Keratinocyte (primary cell): Measurements from ENCODE around the gene ATCAY. TPM values are rescaled to one million over a fixed set of nuclear protein-coding genes. Genes with fewer than 3 reads are reported as not detected.
A peak's percentile ranks its signal among the peaks of the same experiment; 100 is the strongest.

Experiments used
- DNase-seq: peaks from one replicate; pipeline ENCODE4 v3.0.0-alpha.2; 2011; ENCODE audit warnings: low read depth, missing footprints, low spot score
- FAIRE-seq: peaks from 2 replicates; lab custom pipeline; 2011; peaks lifted over from hg19 to GRCh38; lab: Jason Lieb, UNC
- H2AFZ ChIP-seq: 2 replicates; pipeline ENCODE4 v1.6.0; 2012; ENCODE audit warnings: low read length, control low read depth, inconsistent platforms; ENCODE audit not compliant: control insufficient read depth
- H3K27ac ChIP-seq: 2 replicates; pipeline ENCODE4 v1.5.1; 2011; ENCODE audit warnings: low read length; ENCODE audit not compliant: control insufficient read depth, insufficient read depth
- H3K27me3 ChIP-seq: 3 replicates; pipeline ENCODE4 v1.6.0; 2011; ENCODE audit warnings: low read length; ENCODE audit not compliant: control insufficient read depth, insufficient read depth; ENCODE audit errors: extremely low read depth
- H3K36me3 ChIP-seq, 2 experiments: 2 replicates in 1 of 2; 3 replicates in 1 of 2; pipeline ENCODE4 v1.5.1; 2011; ENCODE audit warnings: low read length in 2 of 2, mild to moderate bottlenecking in 1 of 2; ENCODE audit not compliant: control insufficient read depth in 2 of 2, insufficient read depth in 2 of 2; ENCODE audit errors: extremely low read depth in 1 of 2
- H3K4me1 ChIP-seq: 3 replicates; pipeline ENCODE4 v1.5.1; 2011; ENCODE audit warnings: low read length; ENCODE audit not compliant: control insufficient read depth, insufficient read depth; ENCODE audit errors: extremely low read depth
- H3K4me2 ChIP-seq: 3 replicates; pipeline ENCODE4 v1.6.0; 2011; ENCODE audit warnings: low read depth, low read length; ENCODE audit not compliant: control insufficient read depth, insufficient read depth; ENCODE audit errors: extremely low read depth
- H3K4me3 ChIP-seq, 3 experiments: fragments of 200-600 bp in 1 of 3; sonication (generic) in 1 of 3; 2 replicates in 2 of 3; 3 replicates in 1 of 3; pipeline ENCODE4 v1.5.1; 2011 to 2016; ENCODE audit warnings: low read length in 3 of 3, mild to moderate bottlenecking in 3 of 3, control low read depth in 2 of 3, inconsistent platforms in 1 of 3, low read depth in 1 of 3, mixed read lengths in 1 of 3, mixed run types in 1 of 3, moderate library complexity in 1 of 3; ENCODE audit not compliant: control insufficient read depth in 2 of 3, insufficient read depth in 2 of 3; ENCODE audit errors: extremely low read depth in 1 of 3
- H3K79me2 ChIP-seq: 2 replicates; pipeline ENCODE4 v1.6.0; 2012; ENCODE audit warnings: low read length; ENCODE audit not compliant: control insufficient read depth, insufficient read depth
- H3K9ac ChIP-seq: 3 replicates; pipeline ENCODE4 v1.6.0; 2011; ENCODE audit warnings: low read length; ENCODE audit not compliant: control insufficient read depth, insufficient read depth; ENCODE audit errors: extremely low read depth
- H3K9me1 ChIP-seq: 3 replicates; pipeline ENCODE4 v1.6.0; 2011; ENCODE audit warnings: low read length; ENCODE audit not compliant: control insufficient read depth, insufficient read depth; ENCODE audit errors: extremely low read depth
- H3K9me3 ChIP-seq: 2 replicates; pipeline ENCODE4 v1.5.1; 2012; ENCODE audit warnings: low read depth, low read length; ENCODE audit not compliant: control insufficient read depth
- H4K20me1 ChIP-seq: 3 replicates; pipeline ENCODE4 v1.6.0; 2011; ENCODE audit warnings: low read length; ENCODE audit not compliant: control insufficient read depth, insufficient read depth; ENCODE audit errors: extremely low read depth
- CTCF ChIP-seq, 3 experiments: IDR thresholded peaks in 1 of 3; conservative IDR thresholded peaks in 1 of 3; optimal IDR thresholded peaks in 1 of 3; 2 replicates in 2 of 3; 3 replicates in 1 of 3; pipeline versions ENCODE3 to v1.5.1; 2011; ENCODE audit warnings: low read length in 3 of 3, mild to moderate bottlenecking in 3 of 3, moderate library complexity in 2 of 3, control low read depth in 1 of 3, inconsistent platforms in 1 of 3; ENCODE audit not compliant: insufficient read depth in 2 of 3; ENCODE audit errors: extremely low read depth in 1 of 3
- EZH2 ChIP-seq: IDR thresholded peaks from one replicate; pipeline ENCODE4 v1.6.1; 2012; ENCODE audit warnings: inconsistent platforms, mild to moderate bottlenecking, low read length, moderate library complexity
- dilution Hi-C: fragments of 300-500 bp; cut with MboI; formaldehyde crosslinking; loops from one replicate; pipeline ENCODE4 v1.7.0; 2020; ENCODE audit warnings: low sequenced_read_pairs; ENCODE audit not compliant: extremely low pct_ligation_motif_present
- polyA plus RNA-seq, 5 experiments: library from polyadenylated mRNA; depleted of rRNA in 3 of 5; stranded (reverse) in 3 of 5; stranded (forward) in 1 of 5; unstranded in 1 of 5; fragments of >200 nt; gene quantifications; 1 replicate in 1 of 5; 2 replicates in 3 of 5; 3 replicates in 1 of 5; pipeline versions ENCODE4 v1.2.1 to v1.2.3, GENCODE V29; 2011 to 2012; ENCODE audit warnings: missing spikeins in 2 of 5, low read depth in 1 of 5, low replicate concordance in 1 of 5

Gene ATCAY
- polyA plus RNA-seq, 1 donor (not counting 4 experiments of a cell fraction or from before 2014, with no cell fraction given), result not detected

- Histone ChIP-seq H3K9me1 (no peaks in the 10 kb centered on the region), H3K36me3 (no peaks in the 10 kb centered on the region), H2AFZ (no peak overlapping the region), H3K27me3 (peaks cover 49% of the 10 kb centered on the region), H3K4me2 (no peak overlapping the region), H3K79me2 (no peaks in the 10 kb centered on the region), H3K9ac (no peak overlapping the region), H3K9me3 (peaks cover 2% of the 10 kb centered on the region), H4K20me1 (peaks cover 12% of the 10 kb centered on the region), H3K4me3 (no peak overlapping the region), H3K27ac (no peak overlapping the region), H3K4me1 (no peaks in the 10 kb centered on the region)
- FAIRE-seq, result no peak
- DNase-seq, result no peak
- no peak for TF ChIP-seq EZH2
- TF ChIP-seq CTCF (optimal IDR thresholded peaks at IDR 0.05 in 1 of 3, IDR thresholded peaks at IDR 0.05 in 1 of 3, conservative IDR thresholded peaks at IDR 0.05 in 1 of 3; ENCODE audit: extremely low read depth in 1 of 3, insufficient read depth in 2 of 3, low read length in 3 of 3), result peak; percentile 33 to 77 (median 54)
- dilution Hi-C loops, result no loop called here
These were observed 31.4 kb upstream of the ATCAY start for GRCh38 chr19:3849092-3849491.

GRCh38 chr19:3849787-3850186 is 30.7 kb upstream of the ATCAY start:
- Histone ChIP-seq H3K9me1 (no peaks in the 10 kb centered on the region), H3K4me3 (no peak overlapping the region), H3K27me3 (peaks cover 56% of the 10 kb centered on the region), H3K4me2 (no peak overlapping the region), H3K79me2 (no peaks in the 10 kb centered on the region), H3K9me3 (peaks cover 2% of the 10 kb centered on the region), H3K36me3 (no peaks in the 10 kb centered on the region), H4K20me1 (peaks cover 7% of the 10 kb centered on the region), H3K9ac (no peak overlapping the region), H3K27ac (no peak overlapping the region), H3K4me1 (no peaks in the 10 kb centered on the region), H2AFZ (no peak overlapping the region)
- FAIRE-seq (no peak), DNase-seq (no peak)
- TF ChIP-seq EZH2, result no peak
- TF ChIP-seq CTCF (optimal IDR thresholded peaks at IDR 0.05 in 1 of 3, IDR thresholded peaks at IDR 0.05 in 1 of 3, conservative IDR thresholded peaks at IDR 0.05 in 1 of 3; ENCODE audit: extremely low read depth in 1 of 3, insufficient read depth in 2 of 3, low read length in 3 of 3), result no peak
- dilution Hi-C loops, result no loop called here
